Panc1 (cell line): Measurements from ENCODE around the gene UIMC1. TPM values are rescaled to one million over a fixed set of nuclear protein-coding genes. Genes with fewer than 3 reads are reported as not detected.
A peak's percentile ranks its signal among the peaks of the same experiment; 100 is the strongest.

Source experiments
- ATAC-seq: fragments of 200-7000 bp; cut with Tn5 transposase; 2 replicates; pipeline ENCODE4 v1.9.1; 2020; ENCODE audit warnings: mild to moderate bottlenecking, moderate library complexity
- BruUV-seq: library from RNA; stranded (reverse); fragments of 400-500 nt; replicated peaks from 2 replicates; lab custom pipeline; 2021; lab: Mats Ljungman, UMichigan
- CTCF ChIA-PET: fragments of 300-600 bp; sonication (Branson Sonifier 250); formaldehyde crosslinking; loops from one replicate; lab custom pipeline; 2022; ENCODE audit warnings: antibody characterized with exemption; lab: Charles Lee
- POLR2A ChIA-PET: fragments of 300-600 bp; sonication (Branson Sonifier 250); formaldehyde crosslinking; loops from one replicate; lab custom pipeline; 2022; ENCODE audit warnings: antibody characterized with exemption; lab: Charles Lee
- DNase-seq: peaks from one replicate; pipeline ENCODE4 v3.0.0-alpha.2; 2010; ENCODE audit warnings: low read depth, low spot score
- H3K27ac ChIP-seq: 2 replicates; pipeline ENCODE4 v1.5.1; 2011; ENCODE audit warnings: mild to moderate bottlenecking, low read length, inconsistent platforms
- H3K27me3 ChIP-seq: fragments of 200-500 bp; sonication (Bioruptor generic); 2 replicates; pipeline ENCODE4 v1.6.0; 2014; ENCODE audit warnings: low read length, inconsistent platforms; ENCODE audit not compliant: control insufficient read depth, insufficient read depth
- H3K36me3 ChIP-seq: fragments of 200-500 bp; sonication (Bioruptor generic); 2 replicates; pipeline ENCODE4 v1.5.1; 2014; ENCODE audit warnings: inconsistent platforms, mild to moderate bottlenecking, low read length, moderate library complexity; ENCODE audit not compliant: control insufficient read depth, insufficient read depth
- H3K4me1 ChIP-seq: 2 replicates; pipeline ENCODE4 v1.5.1; 2011; ENCODE audit warnings: inconsistent platforms, mild to moderate bottlenecking, low read length, moderate library complexity; ENCODE audit not compliant: control insufficient read depth, insufficient read depth
- H3K4me3 ChIP-seq, 2 experiments: 2 replicates each; pipeline ENCODE4 v1.5.1; 2011 to 2012; ENCODE audit warnings: low read depth in 2 of 2, low read length in 2 of 2, mild to moderate bottlenecking in 2 of 2, inconsistent platforms in 1 of 2, moderate library complexity in 1 of 2
- H3K9me3 ChIP-seq: fragments of 200-500 bp; sonication (Bioruptor generic); 2 replicates; pipeline ENCODE4 v1.5.1; 2014; ENCODE audit warnings: low read depth, mild to moderate bottlenecking, inconsistent platforms, low read length, moderate library complexity; ENCODE audit not compliant: control insufficient read depth, insufficient read depth
- CTCF ChIP-seq: fragments of 450-650 bp; IDR thresholded peaks from 2 replicates; pipeline ENCODE4 v1.5.1; 2017; ENCODE audit warnings: mild to moderate bottlenecking
- POLR2AphosphoS5 ChIP-seq: IDR thresholded peaks from 2 replicates; pipeline ENCODE4 v1.6.1; 2012; ENCODE audit warnings: mild to moderate bottlenecking, low read depth, low read length, moderate library complexity
- REST ChIP-seq, 2 experiments: IDR thresholded peaks; 2 replicates each; pipeline ENCODE4 v1.6.1; 2011 to 2012; ENCODE audit warnings: low read depth in 2 of 2, control low read depth in 1 of 2, low read length in 1 of 2, mild to moderate bottlenecking in 1 of 2, moderate library complexity in 1 of 2; ENCODE audit not compliant: insufficient read depth in 1 of 2
- SIN3A ChIP-seq: IDR thresholded peaks from 2 replicates; pipeline ENCODE4 v1.6.1; 2012; ENCODE audit warnings: low read depth, mild to moderate bottlenecking, low read length, moderate library complexity, borderline replicate concordance; ENCODE audit not compliant: insufficient read depth
- TCF7L2 ChIP-seq: IDR thresholded peaks from 2 replicates; pipeline ENCODE4 v1.6.1; 2011; ENCODE audit warnings: mild to moderate bottlenecking, low read depth, low read length, inconsistent platforms
- in situ Hi-C: cut with HindIII; loops from 2 replicates; pipeline ENCODE4 v1.10.0; 2016; ENCODE audit warnings: low sequenced_read_pairs, low pct_unique_long_range_greater_than_20kb
- intact Hi-C: fragments of 100-400 bp; cut with micrococcal nuclease; formaldehyde crosslinking; loops from one replicate; pipeline ENCODE4 v1.10.0; 2022; ENCODE audit not compliant: unreplicated experiment
- total RNA-seq: library from RNA; stranded (reverse); gene quantifications from one replicate; pipeline ENCODE4 v1.2.1, GENCODE V29; 2021; ENCODE audit not compliant: unreplicated experiment

The UIMC1 gene
- total RNA-seq, 1 experiment from 2014 or later: 37.1 TPM

DNA sequence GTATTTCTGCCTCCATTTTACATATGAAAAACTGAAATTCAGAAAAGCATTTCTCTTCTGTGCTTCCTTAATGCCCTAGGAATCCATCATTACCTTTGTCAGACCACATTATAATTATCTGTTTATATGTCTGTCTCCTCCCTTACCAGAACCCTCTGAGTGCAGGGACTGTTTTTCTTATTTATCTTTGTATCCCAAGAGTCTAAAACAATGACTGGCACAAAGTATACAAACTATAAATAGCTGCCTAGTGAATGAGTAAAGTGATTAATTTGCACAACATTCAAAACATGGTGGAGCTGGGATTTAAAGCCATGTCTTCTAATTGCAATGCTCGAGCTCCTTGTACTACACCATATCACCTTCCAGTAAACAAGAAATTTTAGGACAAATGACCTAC, 58.1 kb downstream of the UIMC1 start:
- TF ChIP-seq CTCF: no peak
- no peak for TF ChIP-seq REST (IDR thresholded peaks at IDR 0.05; ENCODE audit: insufficient read depth in 1 of 2, low read depth in 2 of 2, low read length in 1 of 2)
- no peak for TF ChIP-seq TCF7L2
- ChIA-PET CTCF (no interaction called here), POLR2A (no interaction called here)
- Histone ChIP-seq H3K27me3 (no peaks in the 10 kb centered on the region), H3K9me3 (no peaks in the 10 kb centered on the region), H3K36me3 (peaks cover 28% of the 10 kb centered on the region), H3K27ac (no peak overlapping the region), H3K4me1 (no peaks in the 10 kb centered on the region), H3K4me3 (no peak overlapping the region)
- DNase-seq (no peak), ATAC-seq (no peak)
- in situ Hi-C loops: no loop called here
- intact Hi-C loops: no loop called here
- TSS peak; percentile 24 for BruUV-seq

GRCh38 chr5:176947847-176948246, 58.7 kb downstream of the UIMC1 start:
- TF ChIP-seq CTCF (no peak), REST (IDR thresholded peaks at IDR 0.05; ENCODE audit: insufficient read depth in 1 of 2, low read depth in 2 of 2, low read length in 1 of 2) (no peak), POLR2AphosphoS5 (no peak), SIN3A (no peak), TCF7L2 (no peak)
- ChIA-PET CTCF (no interaction called here), POLR2A (interaction anchor here (0.6 kb wide), 1 partner anchor 50 kb away, joined by 15 read pairs; no protein-coding TSS in a partner anchor)
- no TSS peak for BruUV-seq
- H3K4me3 ChIP-seq: no peak overlapping the region
- no peaks in the 10 kb centered on the region for H3K9me3 ChIP-seq
- H3K4me1 ChIP-seq: no peaks in the 10 kb centered on the region
- DNase-seq: no peak
- peaks cover 22% of the 10 kb centered on the region for H3K36me3 ChIP-seq
- no peak for ATAC-seq
- H3K27me3 ChIP-seq: no peaks in the 10 kb centered on the region
- in situ Hi-C loops (no loop called here), intact Hi-C loops (no loop called here)
- H3K27ac ChIP-seq: no peak overlapping the region
